ENCODE data around the gene C20orf96. TPM values are rescaled to one million over a fixed set of nuclear protein-coding genes. Genes with fewer than 3 reads are reported as not detected.
A peak's percentile ranks its signal among the peaks of the same experiment; 100 is the strongest.

The C20orf96 gene
- total RNA-seq, 1 experiment from 2014 or later: 2.0 TPM

GRCh38 chr20:327186-328026 is 36.9 kb upstream of the C20orf96 start:
- no peaks in the 10 kb centered on the region for H3K9me3 ChIP-seq (ENCODE audit: low read length)
- no peaks in the 10 kb centered on the region for H3K9me2 ChIP-seq (replicated peaks; ENCODE audit: insufficient read depth, low read length)
- peaks cover 6% of the 10 kb centered on the region; the same call in 1 of the 2 replicates for H3K36me3 ChIP-seq (ENCODE audit: insufficient read depth, low read length)
- peak overlapping the region; percentile 98 for H3K9ac ChIP-seq (ENCODE audit: low read length)
- peaks cover 28% of the 10 kb centered on the region for H4K20me1 ChIP-seq (ENCODE audit: insufficient read depth, low read depth, low read length)
- peak overlapping the region; percentile 85 for H3K4me3 ChIP-seq (ENCODE audit: low read length)
- peak; percentile 98 for DNase-seq
- no peaks in the 10 kb centered on the region for H3K27me3 ChIP-seq (ENCODE audit: low read length)
- H3K4me1 ChIP-seq (ENCODE audit: low read length): peaks cover 49% of the 10 kb centered on the region
- H3K79me2 ChIP-seq (ENCODE audit: low read length): peaks cover 22% of the 10 kb centered on the region
- peak overlapping the region; percentile 93 for H3K4me2 ChIP-seq (ENCODE audit: low read depth, low read length, poor library complexity, severe bottlenecking)
- H3K27ac ChIP-seq (ENCODE audit: low read length): peak overlapping the region; percentile 88
- no peak overlapping the region for H2AFZ ChIP-seq (ENCODE audit: low read length)

- Histone ChIP-seq H4K20me1 (ENCODE audit: insufficient read depth, low read depth, low read length) (peaks cover 28% of the 10 kb centered on the region), H3K9me3 (ENCODE audit: low read length) (no peaks in the 10 kb centered on the region), H3K79me2 (ENCODE audit: low read length) (peaks cover 22% of the 10 kb centered on the region), H3K36me3 (ENCODE audit: insufficient read depth, low read length) (peaks cover 6% of the 10 kb centered on the region; the same call in 1 of the 2 replicates), H3K27me3 (ENCODE audit: low read length) (no peaks in the 10 kb centered on the region), H3K9ac (ENCODE audit: low read length) (peak overlapping the region; percentile 98), H2AFZ (ENCODE audit: low read length) (no peak overlapping the region), H3K27ac (ENCODE audit: low read length) (peak overlapping the region; percentile 88), H3K4me2 (ENCODE audit: low read depth, low read length, poor library complexity, severe bottlenecking) (peak overlapping the region; percentile 93), H3K4me3 (ENCODE audit: low read length) (peak overlapping the region; percentile 85), H3K9me2 (replicated peaks; ENCODE audit: insufficient read depth, low read length) (no peaks in the 10 kb centered on the region), H3K4me1 (ENCODE audit: low read length) (peaks cover 49% of the 10 kb centered on the region)
- DNase-seq: no peak
Observed at GRCh38 chr20:326645-327185, 36.2 kb upstream of the C20orf96 start.

- peak overlapping the region; percentile 98 for H3K9ac ChIP-seq (ENCODE audit: low read length)
- H3K27me3 ChIP-seq (ENCODE audit: low read length): no peaks in the 10 kb centered on the region
- peaks cover 28% of the 10 kb centered on the region for H4K20me1 ChIP-seq (ENCODE audit: insufficient read depth, low read depth, low read length)
- peaks cover 49% of the 10 kb centered on the region for H3K4me1 ChIP-seq (ENCODE audit: low read length)
- H3K4me3 ChIP-seq (ENCODE audit: low read length): peak overlapping the region; percentile 85
- H3K9me2 ChIP-seq (replicated peaks; ENCODE audit: insufficient read depth, low read length): no peaks in the 10 kb centered on the region
- H3K4me2 ChIP-seq (ENCODE audit: low read depth, low read length, poor library complexity, severe bottlenecking): peak overlapping the region; percentile 93
- peaks cover 6% of the 10 kb centered on the region; the same call in 1 of the 2 replicates for H3K36me3 ChIP-seq (ENCODE audit: insufficient read depth, low read length)
- H3K79me2 ChIP-seq (ENCODE audit: low read length): peaks cover 22% of the 10 kb centered on the region
- peak; percentile 82 for DNase-seq
- no peaks in the 10 kb centered on the region for H3K9me3 ChIP-seq (ENCODE audit: low read length)
- no peak overlapping the region for H2AFZ ChIP-seq (ENCODE audit: low read length)
- H3K27ac ChIP-seq (ENCODE audit: low read length): peak overlapping the region; percentile 88
Observed at GRCh38 chr20:325889-326644, 35.5 kb upstream of the C20orf96 start.

GRCh38 chr20:325045-325888 is 34.7 kb upstream of the C20orf96 start, which contains the start of gene SOX12:
TSS of gene SOX12 (plus strand) at chr20:325552. CDS start at chr20:325925, 373 bp downstream.
- Histone ChIP-seq H3K4me2 (ENCODE audit: low read depth, low read length, poor library complexity, severe bottlenecking) (peak within 1 kb of the TSS; percentile 93), H4K20me1 (ENCODE audit: insufficient read depth, low read depth, low read length) (peaks cover 25% of the 10 kb centered on the region), H3K9ac (ENCODE audit: low read length) (peak within 1 kb of the TSS; percentile 98), H3K4me3 (ENCODE audit: low read length) (peak within 1 kb of the TSS; percentile 86), H3K36me3 (ENCODE audit: insufficient read depth, low read length) (peaks cover 6% of the 10 kb centered on the region; the same call in 1 of the 2 replicates), H3K9me2 (replicated peaks; ENCODE audit: insufficient read depth, low read length) (no peaks in the 10 kb centered on the region), H3K9me3 (ENCODE audit: low read length) (no peaks in the 10 kb centered on the region), H2AFZ (ENCODE audit: low read length) (peak within 1 kb of the TSS; percentile 47; the same call in 1 of the 2 replicates), H3K27me3 (ENCODE audit: low read length) (no peaks in the 10 kb centered on the region), H3K79me2 (ENCODE audit: low read length) (peaks cover 22% of the 10 kb centered on the region), H3K4me1 (ENCODE audit: low read length) (peaks cover 45% of the 10 kb centered on the region), H3K27ac (ENCODE audit: low read length) (peak within 1 kb of the TSS; percentile 91)
- peak; percentile 97 for DNase-seq

- Histone ChIP-seq H4K20me1 (ENCODE audit: insufficient read depth, low read depth, low read length) (peaks cover 20% of the 10 kb centered on the region), H3K9me3 (ENCODE audit: low read length) (no peaks in the 10 kb centered on the region), H3K4me3 (ENCODE audit: low read length) (peak overlapping the region; percentile 86), H3K9me2 (replicated peaks; ENCODE audit: insufficient read depth, low read length) (no peaks in the 10 kb centered on the region), H2AFZ (ENCODE audit: low read length) (peak overlapping the region; percentile 77; the same call in 1 of the 2 replicates), H3K4me2 (ENCODE audit: low read depth, low read length, poor library complexity, severe bottlenecking) (peak overlapping the region; percentile 91), H3K27ac (ENCODE audit: low read length) (peak overlapping the region; percentile 91), H3K27me3 (ENCODE audit: low read length) (no peaks in the 10 kb centered on the region), H3K4me1 (ENCODE audit: low read length) (peaks cover 36% of the 10 kb centered on the region), H3K9ac (ENCODE audit: low read length) (peak overlapping the region; percentile 80), H3K79me2 (ENCODE audit: low read length) (peaks cover 22% of the 10 kb centered on the region), H3K36me3 (ENCODE audit: insufficient read depth, low read length) (peaks cover 6% of the 10 kb centered on the region; the same call in 1 of the 2 replicates)
- peak; percentile 97 for DNase-seq
Observed at GRCh38 chr20:324177-325044, 33.9 kb upstream of the C20orf96 start.

- Histone ChIP-seq H3K4me2 (ENCODE audit: low read depth, low read length, poor library complexity, severe bottlenecking) (no peak overlapping the region), H3K9me2 (replicated peaks; ENCODE audit: insufficient read depth, low read length) (no peaks in the 10 kb centered on the region)
Observed at GRCh38 chr20:316316-317068, 25.9 kb upstream of the C20orf96 start.

More at GRCh38 chr20:316316-317068, 25.9 kb upstream of the C20orf96 start:
- H3K4me3 ChIP-seq (ENCODE audit: low read length): no peak overlapping the region
- H3K27me3 ChIP-seq (ENCODE audit: low read length): no peaks in the 10 kb centered on the region
- no peak overlapping the region for H3K9ac ChIP-seq (ENCODE audit: low read length)
- H3K4me1 ChIP-seq (ENCODE audit: low read length): peaks cover 7% of the 10 kb centered on the region
- DNase-seq: no peak
- H3K36me3 ChIP-seq (ENCODE audit: insufficient read depth, low read length): no peaks in the 10 kb centered on the region
- H4K20me1 ChIP-seq (ENCODE audit: insufficient read depth, low read depth, low read length): no peaks in the 10 kb centered on the region
- H2AFZ ChIP-seq (ENCODE audit: low read length): no peak overlapping the region
- no peak overlapping the region for H3K27ac ChIP-seq (ENCODE audit: low read length)
- no peaks in the 10 kb centered on the region for H3K9me3 ChIP-seq (ENCODE audit: low read length)
- H3K79me2 ChIP-seq (ENCODE audit: low read length): no peaks in the 10 kb centered on the region

Data from Karpas-422 (cell line).